AG09309 (cell line): ENCODE measurements around the gene OCLN.

Experiments used
- DNase-seq: peaks from one replicate; pipeline ENCODE4 v3.0.0-alpha.2; 2010; ENCODE audit warnings: low read depth
- H3K4me3 ChIP-seq: 2 replicates; pipeline ENCODE4 v1.5.1; 2011; ENCODE audit warnings: mild to moderate bottlenecking, low read depth, low read length, moderate library complexity; ENCODE audit not compliant: control insufficient read depth
- TF ChIP-seq, protein P1 (sequence below): IDR thresholded peaks from 2 replicates; pipeline ENCODE4 v1.5.1; 2011; ENCODE audit warnings: mild to moderate bottlenecking, low read depth, low read length, inconsistent platforms; ENCODE audit not compliant: insufficient read depth, control insufficient read depth; ENCODE audit errors: missing control alignments

The OCLN gene

GRCh38 chr5:69484891-69485290 lies 7.7 kb upstream of the OCLN start:
- TF ChIP-seq, protein P1, sequence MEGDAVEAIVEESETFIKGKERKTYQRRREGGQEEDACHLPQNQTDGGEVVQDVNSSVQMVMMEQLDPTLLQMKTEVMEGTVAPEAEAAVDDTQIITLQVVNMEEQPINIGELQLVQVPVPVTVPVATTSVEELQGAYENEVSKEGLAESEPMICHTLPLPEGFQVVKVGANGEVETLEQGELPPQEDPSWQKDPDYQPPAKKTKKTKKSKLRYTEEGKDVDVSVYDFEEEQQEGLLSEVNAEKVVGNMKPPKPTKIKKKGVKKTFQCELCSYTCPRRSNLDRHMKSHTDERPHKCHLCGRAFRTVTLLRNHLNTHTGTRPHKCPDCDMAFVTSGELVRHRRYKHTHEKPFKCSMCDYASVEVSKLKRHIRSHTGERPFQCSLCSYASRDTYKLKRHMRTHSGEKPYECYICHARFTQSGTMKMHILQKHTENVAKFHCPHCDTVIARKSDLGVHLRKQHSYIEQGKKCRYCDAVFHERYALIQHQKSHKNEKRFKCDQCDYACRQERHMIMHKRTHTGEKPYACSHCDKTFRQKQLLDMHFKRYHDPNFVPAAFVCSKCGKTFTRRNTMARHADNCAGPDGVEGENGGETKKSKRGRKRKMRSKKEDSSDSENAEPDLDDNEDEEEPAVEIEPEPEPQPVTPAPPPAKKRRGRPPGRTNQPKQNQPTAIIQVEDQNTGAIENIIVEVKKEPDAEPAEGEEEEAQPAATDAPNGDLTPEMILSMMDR = no peak
- DNase-seq = no peak
- H3K4me3 ChIP-seq = no peak overlapping the region

DNA sequence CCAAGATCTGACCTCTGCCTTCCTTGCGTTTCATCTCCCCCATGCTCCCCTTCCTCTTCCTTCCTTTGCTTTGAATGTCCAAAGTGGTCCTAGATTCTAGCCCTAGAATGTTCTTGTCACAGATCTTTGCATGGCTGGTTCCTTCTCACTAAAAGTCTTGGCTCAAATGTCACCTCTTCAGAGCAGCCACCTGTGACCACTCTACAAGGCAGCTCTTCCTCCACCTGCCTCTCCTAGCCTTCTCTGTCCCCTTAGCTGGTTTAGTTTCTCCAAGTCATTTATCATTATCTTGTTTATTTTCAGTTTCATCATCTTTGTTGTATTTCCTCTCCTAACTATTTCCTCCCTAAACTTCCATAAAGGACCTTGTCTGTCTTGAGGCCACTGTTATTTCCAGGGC lies 7.1 kb upstream of the OCLN start:
- no peak overlapping the region for H3K4me3 ChIP-seq
- TF ChIP-seq, protein P1 = no peak
- DNase-seq = no peak

- no peak overlapping the region for H3K4me3 ChIP-seq
- no peak for DNase-seq
- TF ChIP-seq, protein P1 = no peak
These were observed 3.3 kb upstream of the OCLN start for GRCh38 chr5:69489246-69489645.

GRCh38 chr5:69491027-69491426 lies 1.6 kb upstream of the OCLN start:
- TF ChIP-seq, protein P1 = no peak
- DNase-seq = no peak
- no peak overlapping the region for H3K4me3 ChIP-seq

DNA sequence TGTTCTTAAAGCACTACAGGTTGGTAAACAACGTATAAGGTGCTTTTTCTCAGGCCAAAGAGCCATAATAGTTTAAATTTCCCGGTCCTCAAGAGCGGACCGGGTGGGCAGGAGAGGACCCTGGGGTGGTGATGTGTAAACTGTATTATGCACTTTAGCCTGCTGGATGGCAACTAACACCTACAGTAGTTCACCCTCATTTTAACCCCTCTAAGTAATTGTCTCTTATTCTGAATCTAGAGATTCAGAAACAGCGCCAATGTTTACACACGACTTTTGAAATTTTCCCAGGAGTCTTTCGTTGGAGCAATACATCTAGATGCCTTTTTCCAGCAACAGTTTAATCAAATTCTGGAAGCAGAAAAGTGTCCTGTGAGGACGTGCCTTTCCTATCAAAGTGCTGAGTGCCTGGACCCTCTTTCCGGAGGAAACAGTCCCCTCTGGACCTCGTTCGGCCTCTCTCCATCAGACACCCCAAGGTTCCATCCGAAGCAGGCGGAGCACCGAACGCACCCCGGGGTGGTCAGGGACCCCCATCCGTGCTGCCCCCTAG lies 676 bp upstream of the OCLN start:
- TF ChIP-seq, protein P1 = no peak
- H3K4me3 ChIP-seq = peak overlapping the region; percentile 33
- no peak for DNase-seq

- peak overlapping the region; percentile 33 for H3K4me3 ChIP-seq
- no peak for DNase-seq
- TF ChIP-seq, protein P1 = no peak
These were observed 369 bp downstream of the OCLN start for GRCh38 chr5:69492923-69493395.
